NCI-H2107 (cell line): Measurements from ENCODE around the gene LYRM7.
"Not testable (repeated sequence)": the region's sequence is repeated elsewhere in the genome, so short reads cannot be mapped to it uniquely, and the experiment has no call there.

ENCODE experiments used
- DNase-seq: peaks from one replicate; lab custom pipeline; 2025; lab: John Stamatoyannopoulos, UW

The LYRM7 gene

GRCh38 chr5:131180407-131180806, 9.7 kb downstream of the LYRM7 start:
- no peak for DNase-seq

GRCh38 chr5:131182839-131183238, 12.1 kb downstream of the LYRM7 start:
- DNase-seq, result no peak

DNA sequence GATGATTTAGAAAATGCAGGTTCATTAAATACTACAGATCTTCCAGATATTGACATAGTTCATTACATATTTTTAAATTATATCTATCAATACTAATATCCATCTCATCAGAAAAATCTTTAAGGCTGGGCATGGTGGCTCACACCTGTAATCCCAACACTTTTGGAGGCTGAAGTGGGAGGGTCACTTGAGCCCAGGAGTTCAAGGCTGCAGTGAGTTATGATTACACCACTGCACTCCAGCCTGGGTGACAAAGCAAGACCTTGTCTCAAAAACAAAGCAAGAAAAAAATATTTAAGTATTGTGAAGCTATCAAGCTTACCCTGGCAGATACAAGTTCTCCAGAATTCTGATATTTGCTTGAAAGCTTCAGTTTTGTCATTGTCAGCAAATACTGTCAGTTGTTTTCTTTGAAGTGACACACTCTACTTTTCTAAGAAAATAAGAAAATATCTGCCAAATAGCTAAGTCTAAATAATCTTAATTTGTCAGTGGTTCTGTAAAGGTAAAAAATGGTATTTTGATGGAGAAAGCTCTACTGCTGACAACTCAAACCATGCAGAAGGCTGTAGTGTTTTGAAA, 14.9 kb downstream of the LYRM7 start:
- no peak for DNase-seq

- no peak for DNase-seq
These were observed 16.0 kb downstream of the LYRM7 start for GRCh38 chr5:131186561-131187256.

GRCh38 chr5:131193106-131193505, 22.4 kb downstream of the LYRM7 start:
- DNase-seq, result no peak

DNA sequence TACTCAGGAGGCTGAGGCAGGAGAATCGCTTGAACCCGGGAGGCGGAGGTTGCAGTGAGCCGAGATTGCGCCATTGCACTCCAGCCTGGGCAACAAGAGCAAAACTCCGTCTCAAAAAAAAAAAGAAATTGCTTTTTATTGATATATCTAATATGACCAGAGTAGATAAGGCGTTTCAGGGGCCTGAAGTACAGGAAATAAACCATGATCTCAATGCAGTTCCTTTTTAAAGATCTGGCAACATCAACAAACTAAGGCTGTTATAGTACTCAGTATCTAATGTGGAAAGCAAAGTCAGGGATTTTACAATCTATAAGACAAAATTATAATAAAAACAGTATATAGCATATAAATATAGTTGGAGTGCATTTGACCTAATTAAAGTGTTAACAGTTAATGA, 23.2 kb downstream of the LYRM7 start:
- DNase-seq, result not testable (repeated sequence)

GRCh38 chr5:131194725-131195124, 24.0 kb downstream of the LYRM7 start:
- no peak for DNase-seq

DNA sequence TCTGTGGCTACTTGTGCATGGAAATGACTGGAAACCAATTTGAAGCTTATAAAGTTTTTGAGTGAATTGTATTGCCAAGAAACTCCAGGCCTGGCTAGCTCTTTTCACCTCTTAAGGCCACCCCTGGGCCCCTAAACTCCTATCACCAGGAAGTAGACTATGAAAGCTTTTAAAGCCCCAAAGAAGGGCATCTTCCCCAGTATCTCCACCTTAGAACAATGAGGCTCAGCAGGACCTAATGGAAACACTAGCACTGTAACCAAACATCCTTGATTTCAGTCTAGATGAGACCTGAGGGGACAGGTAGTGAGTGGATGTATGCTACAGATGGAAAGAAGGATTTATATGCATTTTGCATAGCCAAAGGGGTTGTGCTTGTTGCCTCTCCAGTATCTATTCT, 25.0 kb downstream of the LYRM7 start:
- no peak for DNase-seq

DNA sequence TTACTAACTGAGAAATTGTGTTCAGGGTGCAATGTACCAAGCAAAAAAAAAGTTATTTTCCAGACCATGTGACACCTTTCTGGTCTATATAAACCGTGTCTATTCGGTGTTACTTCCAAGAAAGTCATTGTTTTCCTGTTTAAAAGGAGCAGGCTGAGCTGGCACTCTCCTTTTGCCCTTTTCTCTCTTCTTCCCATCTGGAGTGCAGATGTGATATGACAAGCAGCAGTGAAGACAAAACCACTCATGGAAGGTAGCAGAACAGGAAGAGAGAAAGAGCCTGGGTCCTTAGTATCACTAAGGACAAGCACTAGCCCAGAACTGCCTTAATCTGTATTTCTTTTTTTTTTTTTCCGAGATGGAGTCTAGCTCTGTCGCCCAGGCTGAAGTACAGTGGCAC, 25.6 kb downstream of the LYRM7 start:
- no peak for DNase-seq

DNA sequence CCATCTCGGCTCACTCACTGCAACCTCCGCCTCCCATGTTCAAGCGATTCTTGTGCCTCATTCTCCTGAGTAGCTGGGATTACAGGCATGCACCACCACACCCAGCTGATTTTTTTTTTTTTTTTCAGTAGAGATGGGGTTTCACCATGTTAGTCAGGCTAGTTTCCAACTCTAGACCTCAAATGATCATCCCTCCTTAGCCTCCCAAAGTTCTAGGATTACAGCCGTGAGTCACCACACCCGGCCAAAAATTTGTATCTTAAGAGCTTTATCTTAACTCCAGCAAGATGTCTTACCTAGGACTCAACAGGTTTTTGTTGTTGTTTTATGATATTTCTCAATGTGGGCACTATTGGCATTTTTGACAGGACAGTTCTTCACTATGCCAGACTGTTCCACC, 27.9 kb downstream of the LYRM7 start:
- DNase-seq, result no peak

GRCh38 chr5:131200560-131200959, 29.8 kb downstream of the LYRM7 start:
- no peak for DNase-seq

DNA sequence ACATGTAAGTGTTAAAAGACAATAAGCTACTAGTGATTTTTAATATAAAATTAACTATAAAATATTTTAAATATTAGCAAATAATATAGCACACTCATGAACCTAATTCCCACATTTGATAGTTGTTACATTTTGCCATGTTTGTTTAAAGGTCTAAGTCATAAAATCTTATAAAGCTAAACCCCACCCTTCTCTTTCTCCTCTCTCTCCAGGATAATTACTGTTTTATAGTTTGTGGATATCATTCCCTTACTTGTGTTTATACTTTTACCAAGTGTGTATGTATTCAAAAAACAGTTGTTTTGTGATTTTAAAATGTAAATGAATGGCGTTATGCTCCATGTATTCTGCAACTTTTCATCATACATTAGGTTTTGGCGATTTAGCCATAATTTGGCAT, 34.2 kb downstream of the LYRM7 start:
- no peak for DNase-seq

DNA sequence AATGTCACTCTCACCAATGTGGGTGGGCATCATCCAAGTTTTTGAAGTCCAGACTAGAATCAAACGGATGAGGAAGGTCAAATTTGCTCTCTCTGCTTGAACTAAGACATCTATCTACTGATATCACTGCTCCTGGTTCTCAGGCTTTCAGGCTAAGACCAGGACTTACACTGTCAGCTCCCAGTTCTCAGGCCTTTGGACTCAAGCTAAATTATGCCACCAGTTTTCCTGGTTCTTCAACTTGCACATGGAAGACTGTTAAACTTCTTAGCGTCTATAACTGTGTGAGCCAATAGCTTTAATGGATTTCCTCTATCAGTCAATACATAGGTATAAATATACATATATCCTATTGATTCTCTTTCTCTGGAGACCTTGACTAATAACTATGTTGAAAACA, 35.3 kb downstream of the LYRM7 start:
- no peak for DNase-seq

DNA sequence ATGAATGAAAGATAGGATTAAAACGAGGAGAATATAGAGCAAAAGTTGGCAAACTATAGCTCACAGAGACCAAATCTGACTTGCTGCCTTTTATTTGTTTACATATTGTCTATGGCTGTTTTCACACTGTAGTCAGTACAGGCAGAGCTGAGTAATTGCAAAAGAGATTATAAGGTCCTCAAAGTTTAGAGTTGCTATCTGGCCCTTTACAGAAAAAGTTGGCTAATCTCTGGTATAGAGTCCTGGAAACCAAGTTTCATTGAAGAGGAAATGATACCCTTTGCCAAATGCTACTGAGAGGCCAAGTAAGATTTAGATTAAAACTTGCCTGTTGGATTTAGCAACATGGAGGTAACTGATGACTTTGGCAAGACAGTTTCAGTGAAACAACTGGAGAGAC, 36.0 kb downstream of the LYRM7 start:
- no peak for DNase-seq

GRCh38 chr5:131209175-131209505, 38.4 kb downstream of the LYRM7 start:
- DNase-seq, result no peak

GRCh38 chr5:131209506-131210150, 38.9 kb downstream of the LYRM7 start:
- DNase-seq, result peak; percentile 26

DNA sequence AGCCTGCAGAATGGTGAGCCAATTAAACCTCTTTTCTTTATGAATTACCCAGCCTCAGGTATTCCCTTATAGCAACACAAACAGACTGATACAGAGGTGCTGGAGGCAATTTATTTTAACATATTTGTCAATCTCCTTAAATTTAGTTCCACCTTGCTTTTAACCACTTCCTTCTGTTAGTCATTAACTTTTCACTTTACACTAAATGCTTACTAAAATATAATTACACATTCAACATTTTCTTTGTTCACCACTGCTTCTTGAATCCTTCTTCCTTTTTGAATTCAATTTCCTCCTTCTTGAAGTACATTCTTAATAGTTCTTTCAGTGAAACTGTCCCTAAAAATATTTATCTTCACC, 39.4 kb downstream of the LYRM7 start:
- DNase-seq, result no peak

DNA sequence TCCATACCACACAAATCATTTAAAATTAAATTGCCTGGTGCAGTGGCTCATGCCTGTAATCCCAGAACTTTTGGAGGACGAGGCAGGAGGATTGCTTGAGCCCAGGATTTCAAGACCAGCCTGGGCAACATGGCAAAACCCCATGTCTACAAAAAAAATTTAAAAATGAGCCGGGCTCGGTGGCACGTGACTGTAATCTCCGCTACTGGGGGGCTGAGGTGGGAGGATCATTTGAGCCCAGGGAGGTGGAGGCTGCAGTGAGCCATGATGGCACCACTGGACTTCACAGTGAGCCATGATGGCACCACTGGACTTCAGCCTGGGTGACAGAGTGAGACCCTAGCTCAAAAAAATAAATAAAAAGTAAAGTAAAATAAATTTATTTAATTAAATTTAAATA, 40.9 kb downstream of the LYRM7 start:
- no peak for DNase-seq

- no peak for DNase-seq
These were observed 41.8 kb downstream of the LYRM7 start for GRCh38 chr5:131212471-131213021.

DNA sequence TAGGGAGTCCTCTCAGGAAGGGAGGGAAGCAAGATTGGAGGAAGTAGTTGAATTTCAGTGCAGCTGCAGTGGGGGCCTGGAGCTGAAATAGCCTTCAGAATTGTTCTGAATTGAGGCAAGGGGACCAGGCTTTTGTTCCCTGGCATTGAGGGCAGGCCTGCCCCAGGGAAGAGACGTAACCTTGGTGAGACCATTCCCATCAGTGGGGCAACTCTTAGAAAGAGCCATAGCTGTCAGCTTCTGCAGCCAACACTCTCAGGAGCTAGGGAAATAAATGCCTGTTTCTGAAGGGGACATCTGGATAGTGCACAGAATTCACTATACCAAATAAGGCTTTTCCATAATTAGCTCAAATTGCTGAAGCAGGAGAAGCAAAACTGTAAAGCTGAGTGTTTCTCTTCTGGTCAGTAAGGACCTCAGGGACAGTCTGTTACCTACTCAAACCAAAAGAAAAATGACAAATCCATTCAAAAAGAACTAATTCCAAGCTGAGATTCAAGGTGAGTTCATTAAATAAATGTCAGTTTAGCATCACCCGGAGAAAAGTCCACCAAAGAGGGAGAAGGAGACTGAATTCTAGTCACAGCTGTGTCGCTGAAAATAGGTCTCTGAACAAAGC, 44.0 kb downstream of the LYRM7 start:
- no peak for DNase-seq

DNA sequence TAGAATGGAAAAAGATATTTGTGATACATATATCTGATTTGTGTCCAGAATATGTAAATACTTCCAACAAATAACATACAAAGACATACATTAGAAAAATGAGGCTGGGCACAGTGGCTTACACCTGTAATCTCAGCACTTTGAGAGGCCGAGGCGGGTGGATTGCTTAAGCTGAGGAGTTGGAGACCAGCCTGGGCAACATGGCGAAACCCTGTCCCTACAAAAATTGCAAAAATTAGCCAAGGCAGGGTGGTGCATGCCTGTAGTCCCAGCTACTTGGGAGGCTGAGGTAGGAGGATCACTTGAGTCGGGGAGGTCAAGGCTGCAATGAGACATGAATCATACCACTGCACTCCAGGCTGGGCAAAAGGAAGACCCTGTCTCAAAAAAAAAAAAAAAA, 47.0 kb downstream of the LYRM7 start:
- DNase-seq, result no peak

DNA sequence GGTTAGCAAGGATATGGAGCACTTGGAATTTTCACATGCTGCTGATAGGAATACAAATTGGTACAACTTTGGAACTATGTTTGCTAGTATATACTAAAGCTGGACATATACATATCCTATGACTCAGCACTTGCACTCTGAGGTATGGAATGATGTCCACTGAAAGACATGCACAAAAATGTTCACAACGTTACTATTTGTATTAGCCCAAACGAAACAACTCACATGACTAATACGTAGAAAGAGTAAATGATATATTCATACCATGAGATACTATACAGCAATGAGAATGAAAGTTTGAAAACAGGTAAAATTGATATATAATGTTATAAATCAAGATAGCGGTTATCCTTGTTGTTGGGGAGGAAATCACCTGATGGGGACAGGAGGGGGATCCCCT, 47.6 kb downstream of the LYRM7 start:
- no peak for DNase-seq

DNA sequence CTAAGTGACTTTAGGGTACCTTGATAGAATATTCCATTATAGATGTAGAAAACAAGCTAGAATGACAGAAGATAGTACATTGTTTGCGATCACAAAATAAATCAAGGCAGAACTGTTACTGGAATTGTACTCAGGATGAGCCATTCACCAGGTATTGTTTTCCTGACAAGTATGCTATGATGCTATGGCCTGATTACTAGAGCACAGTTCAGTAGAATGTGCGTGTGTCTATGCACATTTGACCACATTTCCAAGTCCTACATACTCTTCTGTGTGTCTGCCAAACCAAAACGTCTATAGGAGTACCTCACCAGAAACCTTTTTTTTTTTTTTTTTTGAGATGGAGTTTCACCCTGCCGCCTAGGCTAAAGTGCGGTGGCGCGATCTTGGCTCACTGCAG, 49.8 kb downstream of the LYRM7 start:
- DNase-seq, result no peak
